Measurements from ENCODE around the gene SORBS2. TPM values are rescaled to one million over a fixed set of nuclear protein-coding genes. Genes with fewer than 3 reads are reported as not detected.

The SORBS2 gene
- total RNA-seq, 1 donor from 2014 or later = 60.4 TPM

DNA sequence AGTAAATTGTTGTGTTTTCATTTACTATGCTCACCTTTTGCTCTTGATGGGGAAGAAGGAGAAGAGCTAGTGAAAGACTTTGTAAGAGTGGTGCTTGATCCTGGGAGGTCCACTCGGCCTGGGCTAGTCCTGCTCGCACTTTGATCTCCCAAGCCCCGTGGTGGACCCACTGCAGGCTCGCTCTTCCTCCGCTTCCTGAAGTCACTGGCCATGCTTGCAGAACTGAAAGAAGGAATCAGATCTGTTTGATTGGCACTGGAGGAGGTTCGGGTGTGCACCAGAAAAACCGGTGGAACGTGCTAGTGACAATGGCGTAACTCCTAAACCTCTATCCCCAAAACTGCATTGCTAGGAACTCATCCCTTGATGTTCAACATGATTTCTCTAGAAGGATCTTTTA, 185.2 kb downstream of the SORBS2 start:
- Histone ChIP-seq H3K4me1 (no peaks in the 10 kb centered on the region), H3K9me3 (no peaks in the 10 kb centered on the region), H3K27me3 (no peaks in the 10 kb centered on the region), H3K4me3 (no peak overlapping the region), H3K36me3 (no peaks in the 10 kb centered on the region), H3K27ac (no peak overlapping the region)
- intact Hi-C loops (cut with DNase I) = no loop called here
- TF ChIP-seq POLR2AphosphoS5 (IDR thresholded peaks at IDR 0.05; ENCODE audit: insufficient read depth in 1 of 2, low read depth in 1 of 2) = no peak
- TF ChIP-seq POLR2A (IDR thresholded peaks at IDR 0.05) = no peak
- TF ChIP-seq CTCF (IDR thresholded peaks at IDR 0.05) = no peak
- no peak for DNase-seq (ENCODE audit: extremely low spot score in 2 of 2)

GRCh38 chr4:185625503-185625902, 186.5 kb downstream of the SORBS2 start:
- Histone ChIP-seq H3K4me3 (no peak overlapping the region), H3K9me3 (no peaks in the 10 kb centered on the region), H3K4me1 (no peaks in the 10 kb centered on the region), H3K27me3 (no peaks in the 10 kb centered on the region), H3K27ac (no peak overlapping the region), H3K36me3 (no peaks in the 10 kb centered on the region)
- intact Hi-C loops (cut with DNase I) = no loop called here
- DNase-seq (ENCODE audit: extremely low spot score in 2 of 2) = no peak
- TF ChIP-seq POLR2A (IDR thresholded peaks at IDR 0.05) (no peak), CTCF (IDR thresholded peaks at IDR 0.05) (no peak), POLR2AphosphoS5 (IDR thresholded peaks at IDR 0.05; ENCODE audit: insufficient read depth in 1 of 2, low read depth in 1 of 2) (no peak)

DNA sequence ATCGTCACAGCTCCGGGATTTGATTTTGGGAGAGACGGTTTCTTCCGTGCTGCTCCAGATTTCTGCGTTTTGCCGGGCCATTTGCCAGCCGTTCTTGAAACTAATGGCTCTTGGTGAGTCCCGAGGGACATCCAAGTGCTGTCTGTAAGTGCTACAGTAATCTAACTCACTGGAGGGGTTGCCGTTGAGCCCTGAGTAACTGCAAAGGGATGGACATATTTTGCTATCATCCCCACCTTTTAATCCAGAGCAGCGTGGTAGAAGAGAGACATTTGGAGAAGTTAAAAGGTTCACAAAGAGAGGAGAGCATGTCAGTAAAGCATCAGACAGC, 187.8 kb downstream of the SORBS2 start:
- no peak overlapping the region for H3K4me3 ChIP-seq
- no peak overlapping the region for H3K27ac ChIP-seq
- H3K36me3 ChIP-seq = no peaks in the 10 kb centered on the region
- H3K27me3 ChIP-seq = no peaks in the 10 kb centered on the region
- no peaks in the 10 kb centered on the region for H3K4me1 ChIP-seq
- H3K9me3 ChIP-seq = no peaks in the 10 kb centered on the region
- intact Hi-C loops (cut with DNase I) = no loop called here
- no peak for DNase-seq (ENCODE audit: extremely low spot score in 2 of 2)
- TF ChIP-seq POLR2A (IDR thresholded peaks at IDR 0.05) (no peak), CTCF (IDR thresholded peaks at IDR 0.05) (no peak), POLR2AphosphoS5 (IDR thresholded peaks at IDR 0.05; ENCODE audit: insufficient read depth in 1 of 2, low read depth in 1 of 2) (no peak)

DNA sequence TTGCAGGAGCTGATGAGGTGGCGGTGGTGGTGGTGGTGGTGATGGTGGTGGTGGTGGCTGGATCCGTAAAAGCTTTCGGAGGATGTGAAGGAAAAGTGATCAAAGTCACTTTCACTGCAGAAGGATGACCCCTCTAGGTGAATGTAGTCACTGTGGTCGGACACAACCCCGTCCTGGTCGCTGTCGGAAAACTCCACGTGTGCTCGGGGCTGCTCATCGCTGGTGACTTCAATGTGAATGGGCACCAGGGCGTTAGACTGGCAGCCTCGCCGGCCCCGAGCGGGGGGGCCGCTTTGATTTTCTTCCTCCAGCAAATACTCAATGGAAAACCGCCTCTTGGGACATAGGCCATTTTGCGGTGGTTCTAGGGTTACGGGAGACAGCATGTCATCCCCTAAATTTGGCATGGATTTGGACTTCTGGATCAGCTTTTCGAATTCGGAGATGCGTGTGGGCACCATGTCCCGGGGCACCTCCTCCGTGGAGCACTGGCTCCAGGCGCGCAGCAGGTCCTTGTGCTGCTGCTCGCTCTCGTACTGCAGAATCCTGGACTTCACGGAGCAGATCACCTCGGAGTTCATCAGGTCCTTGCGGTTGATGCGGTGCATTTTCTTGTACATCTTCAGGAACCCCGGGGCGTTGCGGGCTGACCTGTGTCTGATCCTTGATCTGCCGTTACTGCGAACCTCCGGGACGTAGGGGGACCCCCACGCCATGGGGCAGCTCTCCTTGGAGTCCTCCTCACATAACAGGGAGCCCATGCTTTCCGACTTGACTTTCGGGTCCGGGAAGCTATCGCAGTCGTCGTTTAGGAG, 188.3 kb downstream of the SORBS2 start:
- Histone ChIP-seq H3K4me1 (no peaks in the 10 kb centered on the region), H3K4me3 (no peak overlapping the region), H3K27me3 (no peaks in the 10 kb centered on the region), H3K9me3 (no peaks in the 10 kb centered on the region), H3K36me3 (no peaks in the 10 kb centered on the region), H3K27ac (no peak overlapping the region)
- no peak for TF ChIP-seq POLR2AphosphoS5 (IDR thresholded peaks at IDR 0.05; ENCODE audit: insufficient read depth in 1 of 2, low read depth in 1 of 2)
- no peak for TF ChIP-seq POLR2A (IDR thresholded peaks at IDR 0.05)
- no peak for TF ChIP-seq CTCF (IDR thresholded peaks at IDR 0.05)
- no peak for DNase-seq (ENCODE audit: extremely low spot score in 2 of 2)
- intact Hi-C loops (cut with DNase I) = no loop called here

GRCh38 chr4:185608185-185608584, 203.8 kb downstream of the SORBS2 start:
- TF ChIP-seq CTCF (IDR thresholded peaks at IDR 0.05) (no peak), POLR2A (IDR thresholded peaks at IDR 0.05) (no peak), POLR2AphosphoS5 (IDR thresholded peaks at IDR 0.05; ENCODE audit: insufficient read depth in 1 of 2, low read depth in 1 of 2) (no peak)
- H3K36me3 ChIP-seq = no peaks in the 10 kb centered on the region
- intact Hi-C loops (cut with DNase I) = no loop called here
- H3K27ac ChIP-seq = no peak overlapping the region
- no peaks in the 10 kb centered on the region for H3K27me3 ChIP-seq
- DNase-seq (ENCODE audit: extremely low spot score in 2 of 2) = no peak
- no peak overlapping the region for H3K4me3 ChIP-seq
- no peaks in the 10 kb centered on the region for H3K4me1 ChIP-seq
- H3K9me3 ChIP-seq = no peaks in the 10 kb centered on the region
